Measurements from ENCODE around the gene TMEM170A.
"Not testable (repeated sequence)": the region's sequence is repeated elsewhere in the genome, so short reads cannot be mapped to it uniquely, and the experiment has no call there.

Gene TMEM170A

GRCh38 chr16:75479421-75479990 is 15.0 kb upstream of the TMEM170A start:
- DNase-seq, result no peak

- no peak for DNase-seq
These were observed 14.2 kb upstream of the TMEM170A start for GRCh38 chr16:75478480-75479345.

GRCh38 chr16:75477680-75478473 is 13.4 kb upstream of the TMEM170A start:
- DNase-seq, result no peak

GRCh38 chr16:75476817-75477216 is 12.3 kb upstream of the TMEM170A start:
- no peak for DNase-seq

GRCh38 chr16:75475420-75475847 is 10.9 kb upstream of the TMEM170A start:
- no peak for DNase-seq

- DNase-seq, result no peak
These were observed 8.7 kb upstream of the TMEM170A start for GRCh38 chr16:75472908-75473877.

GRCh38 chr16:75471723-75472633 is 7.5 kb upstream of the TMEM170A start:
- no peak for DNase-seq

GRCh38 chr16:75466760-75467159 is 2.3 kb upstream of the TMEM170A start:
- DNase-seq, result no peak

GRCh38 chr16:75463389-75464121 is 934 bp downstream of the TMEM170A start:
- DNase-seq, result not testable (repeated sequence)

- no peak for DNase-seq
These were observed 1.7 kb downstream of the TMEM170A start for GRCh38 chr16:75462806-75463205.

- DNase-seq, result no peak
These were observed 2.9 kb downstream of the TMEM170A start for GRCh38 chr16:75461575-75461974.

GRCh38 chr16:75460446-75460845 is 4.0 kb downstream of the TMEM170A start:
- DNase-seq, result no peak

GRCh38 chr16:75459691-75460090 is 4.8 kb downstream of the TMEM170A start:
- no peak for DNase-seq

GRCh38 chr16:75458439-75458838 is 6.0 kb downstream of the TMEM170A start:
- no peak for DNase-seq

- DNase-seq, result no peak
These were observed 6.5 kb downstream of the TMEM170A start for GRCh38 chr16:75458029-75458428.

- no peak for DNase-seq
These were observed 6.9 kb downstream of the TMEM170A start for GRCh38 chr16:75457485-75458021.

GRCh38 chr16:75456971-75457370 is 7.5 kb downstream of the TMEM170A start:
- no peak for DNase-seq

- DNase-seq, result not testable (repeated sequence)
These were observed 8.0 kb downstream of the TMEM170A start for GRCh38 chr16:75456486-75456885.

GRCh38 chr16:75455677-75456076 is 8.8 kb downstream of the TMEM170A start:
- no peak for DNase-seq
